Spleen (tissue), 11 donors: ENCODE measurements around the gene HCK. TPM values are rescaled to one million over a fixed set of nuclear protein-coding genes. Genes with fewer than 3 reads are reported as not detected.
A peak's percentile ranks its signal among the peaks of the same experiment; 100 is the strongest.

Experiments
- DNase-seq: peaks from one replicate; pipeline ENCODE4 v3.0.0-alpha.2; 2020
- H3K27ac ChIP-seq, 8 donors: fragments of 200-600 bp; sonication (generic) in 7 of 8; 1 replicate in 4 of 8; 2 replicates in 4 of 8; pipeline versions ENCODE4 v1.5.0 to v1.8.0; 2016 to 2021; ENCODE audit warnings: inconsistent platforms in 4 of 8, mild to moderate bottlenecking in 4 of 8, moderate library complexity in 1 of 8
- H3K27me3 ChIP-seq, 7 donors: fragments of 200-600 bp; sonication (generic) in 6 of 7; replicated peaks in 1 of 7; 1 replicate in 4 of 7; 2 replicates in 3 of 7; pipeline versions ENCODE4 v1.5.0 to v1.8.0; 2016 to 2021; ENCODE audit warnings: inconsistent platforms in 3 of 7, mild to moderate bottlenecking in 1 of 7
- H3K36me3 ChIP-seq, 6 donors: fragments of 200-600 bp; sonication (generic) in 5 of 6; 1 replicate in 4 of 6; 2 replicates in 2 of 6; pipeline versions ENCODE4 v1.5.0 to v1.8.0; 2016 to 2021; ENCODE audit warnings: inconsistent platforms in 2 of 6
- H3K4me1 ChIP-seq, 6 donors: fragments of 200-600 bp; sonication (generic) in 5 of 6; 1 replicate in 3 of 6; 2 replicates in 3 of 6; pipeline versions ENCODE4 v1.5.0 to v1.8.0; 2016 to 2021; ENCODE audit warnings: inconsistent platforms in 3 of 6
- H3K4me3 ChIP-seq, 8 donors: fragments of 200-600 bp; sonication (generic) in 7 of 8; 1 replicate in 4 of 8; 2 replicates in 4 of 8; pipeline versions ENCODE4 v1.5.0 to v1.8.0; 2016 to 2021; ENCODE audit warnings: inconsistent platforms in 4 of 8, mild to moderate bottlenecking in 4 of 8, moderate library complexity in 2 of 8
- H3K9me3 ChIP-seq, 8 donors: fragments of 200-600 bp; sonication (generic) in 7 of 8; 1 replicate in 4 of 8; 2 replicates in 4 of 8; pipeline versions ENCODE4 v1.5.0 to v1.8.0; 2016 to 2021; ENCODE audit warnings: inconsistent platforms in 4 of 8
- POLR2A ChIP-seq, 3 donors: fragments of 450-650 bp; IDR thresholded peaks; one replicate each; pipeline ENCODE4 v1.5.1; 2017; ENCODE audit warnings: antibody characterized with exemption in 3 of 3, mild to moderate bottlenecking in 1 of 3
- POLR2AphosphoS5 ChIP-seq, 3 donors: sonication (generic); formaldehyde crosslinking; IDR thresholded peaks; one replicate each; pipeline ENCODE4 v1.5.1; 2017; ENCODE audit warnings: antibody characterized with exemption in 3 of 3
- WGBS, 5 donors: extraction: QIAGEN DNeasy Blood & Tissue Kit in 3 of 5; methylation state at CpG; one replicate each; pipeline versions ENCODE4 v1.1.5 to v1.1.7; 2013 to 2018; 5-methylcytosine and 5-hydroxymethylcytosine counted together
- intact Hi-C: fragments of 100-400 bp; cut with DNase I; formaldehyde crosslinking; loops from one replicate; pipeline ENCODE4 v1.15.0; 2023; ENCODE audit warnings: low total_unique reads
- polyA plus RNA-seq, 3 donors: library from polyadenylated mRNA; stranded (reverse); fragments of 200-250 nt; gene quantifications; one replicate each; pipeline ENCODE4 v1.2.1, GENCODE V29; 2013
- total RNA-seq, 7 donors: library from RNA; depleted of rRNA in 3 of 7; stranded (reverse); fragments of >200 nt in 3 of 7; fragmentation: NEBNext Ultra II Directional in 4 of 7; extraction: Animal tissue kit (Norgen Biotek cat#: 25700) in 4 of 7; gene quantifications; one replicate each; pipeline versions ENCODE4 v1.1.0 to v1.2.1, GENCODE V29; 2016 to 2021
- TF ChIP-seq, protein P1 (sequence below), 11 experiments: fragments of 200-600 bp in 7 of 11; fragments of 450-650 bp in 4 of 11; sonication (generic) in 4 of 11; IDR thresholded peaks in 8 of 11; conservative IDR thresholded peaks in 3 of 11; 1 replicate in 7 of 11; 2 replicates in 4 of 11; pipeline versions ENCODE4 v1.4.0 to v1.8.0; 2016 to 2021; ENCODE audit warnings: antibody characterized with exemption in 11 of 11, inconsistent platforms in 4 of 11, mild to moderate bottlenecking in 1 of 11
- donor health status: healthy with polysubstance abuse.
- donor health status: DM: no; HTN: no; CAD: no; lungs with moderate emphysema.
- donor health status: DM: no; HTN: no; CAD: no.
- donor health status: Bipolar disorder and iron deficiency.
- donor health status: healthy.
- donor health status: DM: no; HTN: no; CAD: no.
- donor health status: DM: yes; HTN: yes; CAD: no.

The HCK gene
- total and polyA plus RNA-seq, 10 donors: 44.3 to 341 (median 151) TPM

DNA sequence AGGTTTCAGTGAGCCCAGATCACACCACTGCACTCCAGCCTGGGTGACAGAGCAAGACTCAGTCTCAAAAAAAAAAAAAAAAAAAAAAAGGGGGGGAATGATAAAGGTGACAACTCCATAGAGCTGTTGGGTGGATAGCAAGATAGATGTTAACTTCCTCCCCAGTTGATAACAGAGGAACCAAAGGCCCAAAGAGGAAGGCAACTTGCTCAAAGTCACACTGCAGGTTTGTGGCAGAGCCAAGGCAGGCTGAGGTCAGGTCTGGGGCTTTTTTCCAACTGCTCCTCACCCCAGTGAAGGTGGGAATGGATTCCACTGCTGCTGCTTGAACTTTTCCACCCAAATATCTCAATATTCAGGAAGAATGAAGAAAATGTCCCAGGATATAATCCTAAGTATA lies 26.7 kb downstream of the HCK start:
- no peaks in the 10 kb centered on the region for H3K9me3 ChIP-seq
- H3K4me3 ChIP-seq: no peak overlapping the region
- peak overlapping the region in 6 of 8 donors; percentile 27 to 67 (median 41) for H3K27ac ChIP-seq
- intact Hi-C loops: no loop called here
- TF ChIP-seq POLR2AphosphoS5 (IDR thresholded peaks at IDR 0.05): no peak
- no peak for TF ChIP-seq POLR2A (IDR thresholded peaks at IDR 0.05)
- TF ChIP-seq, protein P1, sequence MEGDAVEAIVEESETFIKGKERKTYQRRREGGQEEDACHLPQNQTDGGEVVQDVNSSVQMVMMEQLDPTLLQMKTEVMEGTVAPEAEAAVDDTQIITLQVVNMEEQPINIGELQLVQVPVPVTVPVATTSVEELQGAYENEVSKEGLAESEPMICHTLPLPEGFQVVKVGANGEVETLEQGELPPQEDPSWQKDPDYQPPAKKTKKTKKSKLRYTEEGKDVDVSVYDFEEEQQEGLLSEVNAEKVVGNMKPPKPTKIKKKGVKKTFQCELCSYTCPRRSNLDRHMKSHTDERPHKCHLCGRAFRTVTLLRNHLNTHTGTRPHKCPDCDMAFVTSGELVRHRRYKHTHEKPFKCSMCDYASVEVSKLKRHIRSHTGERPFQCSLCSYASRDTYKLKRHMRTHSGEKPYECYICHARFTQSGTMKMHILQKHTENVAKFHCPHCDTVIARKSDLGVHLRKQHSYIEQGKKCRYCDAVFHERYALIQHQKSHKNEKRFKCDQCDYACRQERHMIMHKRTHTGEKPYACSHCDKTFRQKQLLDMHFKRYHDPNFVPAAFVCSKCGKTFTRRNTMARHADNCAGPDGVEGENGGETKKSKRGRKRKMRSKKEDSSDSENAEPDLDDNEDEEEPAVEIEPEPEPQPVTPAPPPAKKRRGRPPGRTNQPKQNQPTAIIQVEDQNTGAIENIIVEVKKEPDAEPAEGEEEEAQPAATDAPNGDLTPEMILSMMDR (IDR thresholded peaks at IDR 0.05 in 8 of 11, conservative IDR thresholded peaks at IDR 0.05 in 3 of 11): no peak
- no peak for DNase-seq
- H3K27me3 ChIP-seq: no peaks in the 10 kb centered on the region
- H3K36me3 ChIP-seq: peaks cover 0 to 100% (median 11%) of the 10 kb centered on the region in 6 donors
- H3K4me1 ChIP-seq: peaks cover 0 to 43% (median 13%) of the 10 kb centered on the region in 6 donors

DNA sequence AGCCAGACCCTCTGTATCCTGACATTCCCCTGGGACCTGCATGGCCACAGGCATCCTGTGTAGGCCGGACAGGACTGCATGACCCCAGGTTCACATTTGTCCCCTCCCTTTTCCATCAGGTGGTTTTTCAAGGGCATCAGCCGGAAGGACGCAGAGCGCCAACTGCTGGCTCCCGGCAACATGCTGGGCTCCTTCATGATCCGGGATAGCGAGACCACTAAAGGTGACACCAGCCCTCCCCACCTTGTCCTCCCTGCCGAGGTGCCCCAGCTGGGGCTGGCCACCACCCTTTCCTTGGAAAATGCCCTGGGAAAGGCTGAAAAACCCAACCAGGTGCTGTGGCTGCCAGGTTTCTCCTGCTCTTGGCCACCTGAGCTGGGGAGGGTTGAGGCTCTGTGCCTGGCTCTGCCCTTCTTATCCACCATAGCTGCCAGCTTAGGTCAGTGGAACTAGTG lies 27.6 kb downstream of the HCK start:
- Histone ChIP-seq H3K27ac (peak overlapping the region in 3 of 8 donors; percentile 18 to 67 (median 57)), H3K27me3 (no peaks in the 10 kb centered on the region), H3K4me3 (no peak overlapping the region), H3K36me3 (peaks cover 0 to 100% (median 16%) of the 10 kb centered on the region in 6 donors), H3K9me3 (no peaks in the 10 kb centered on the region), H3K4me1 (peaks cover 0 to 43% (median 13%) of the 10 kb centered on the region in 6 donors)
- WGBS, 5 donors: 70 to 84% (median 78%) methylated on average over 8 of the region's 8 CpGs
- intact Hi-C loops: no loop called here
- no peak for DNase-seq
- TF ChIP-seq POLR2AphosphoS5 (IDR thresholded peaks at IDR 0.05) (peak in 1 of 3 donors; percentile 8), POLR2A (IDR thresholded peaks at IDR 0.05) (no peak)
- TF ChIP-seq, protein P1 (IDR thresholded peaks at IDR 0.05 in 8 of 11, conservative IDR thresholded peaks at IDR 0.05 in 3 of 11): no peak

DNA sequence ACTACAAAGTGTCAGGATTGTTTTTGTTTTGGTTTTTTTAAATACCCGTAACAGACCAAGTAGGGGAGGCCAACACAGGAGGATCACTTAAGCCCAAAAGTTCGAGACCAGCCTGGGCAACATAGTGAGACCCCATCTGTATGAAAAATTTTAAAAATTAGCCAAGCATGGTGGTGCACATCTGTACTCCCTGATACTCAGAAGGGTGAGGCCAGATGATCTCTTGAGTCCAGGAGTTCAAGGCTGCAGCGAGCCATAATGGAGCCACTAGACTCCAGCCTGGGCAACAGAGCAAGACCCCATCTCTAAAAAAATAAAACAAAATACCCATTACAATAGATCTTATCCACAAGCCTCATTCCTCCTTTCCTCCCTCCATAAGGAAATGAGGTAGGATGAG lies 28.7 kb downstream of the HCK start:
- DNase-seq: no peak

DNA sequence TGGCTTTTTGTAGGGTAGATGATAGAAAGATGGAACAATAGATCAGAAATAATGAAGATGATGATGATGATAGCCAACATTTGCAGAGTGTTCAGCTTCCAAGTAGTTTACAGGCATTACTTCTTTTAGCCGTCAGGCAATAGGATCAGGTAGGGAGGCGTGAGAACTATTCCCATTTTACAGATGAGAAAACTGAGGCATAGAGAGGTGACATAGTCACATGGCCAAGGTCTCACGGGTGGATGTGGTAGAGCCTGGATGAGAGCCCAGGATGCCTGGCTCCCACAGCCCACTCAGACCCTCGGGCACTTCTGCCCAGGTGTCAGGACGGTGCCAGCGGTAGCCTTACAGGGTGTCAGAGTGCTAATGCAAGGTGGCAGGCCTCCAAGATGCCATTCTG lies 31.4 kb downstream of the HCK start:
- peaks cover 0 to 100% (median 17%) of the 10 kb centered on the region in 6 donors for H3K36me3 ChIP-seq
- peaks cover 0 to 23% (median 2%) of the 10 kb centered on the region in 6 donors for H3K4me1 ChIP-seq
- intact Hi-C loops: no loop called here
- H3K4me3 ChIP-seq: no peak overlapping the region
- no peak overlapping the region for H3K27ac ChIP-seq
- no peak for DNase-seq
- no peaks in the 10 kb centered on the region for H3K27me3 ChIP-seq
- H3K9me3 ChIP-seq: no peaks in the 10 kb centered on the region
- TF ChIP-seq POLR2AphosphoS5 (IDR thresholded peaks at IDR 0.05) (peak in 1 of 3 donors; percentile 68), POLR2A (IDR thresholded peaks at IDR 0.05) (no peak)
- WGBS, 5 donors: 86 to 92% (median 89%) methylated on average over 6 of the region's 6 CpGs

More for the DNA sequence above, 28.7 kb downstream of the HCK start:
- Histone ChIP-seq H3K9me3 (no peaks in the 10 kb centered on the region), H3K36me3 (peaks cover 0 to 100% (median 15%) of the 10 kb centered on the region in 6 donors), H3K4me3 (no peak overlapping the region), H3K27me3 (no peaks in the 10 kb centered on the region), H3K4me1 (peaks cover 0 to 42% (median 13%) of the 10 kb centered on the region in 6 donors), H3K27ac (no peak overlapping the region)
- TF ChIP-seq POLR2AphosphoS5 (IDR thresholded peaks at IDR 0.05) (no peak), POLR2A (IDR thresholded peaks at IDR 0.05) (no peak)
- TF ChIP-seq, protein P1 (IDR thresholded peaks at IDR 0.05 in 8 of 11, conservative IDR thresholded peaks at IDR 0.05 in 3 of 11): no peak
- intact Hi-C loops: no loop called here
- WGBS, 5 donors: 60 to 91% (median 64%) methylated on average over 3 of the region's 3 CpGs
